Measurements from ENCODE around the gene SPANXN4.

DNA sequence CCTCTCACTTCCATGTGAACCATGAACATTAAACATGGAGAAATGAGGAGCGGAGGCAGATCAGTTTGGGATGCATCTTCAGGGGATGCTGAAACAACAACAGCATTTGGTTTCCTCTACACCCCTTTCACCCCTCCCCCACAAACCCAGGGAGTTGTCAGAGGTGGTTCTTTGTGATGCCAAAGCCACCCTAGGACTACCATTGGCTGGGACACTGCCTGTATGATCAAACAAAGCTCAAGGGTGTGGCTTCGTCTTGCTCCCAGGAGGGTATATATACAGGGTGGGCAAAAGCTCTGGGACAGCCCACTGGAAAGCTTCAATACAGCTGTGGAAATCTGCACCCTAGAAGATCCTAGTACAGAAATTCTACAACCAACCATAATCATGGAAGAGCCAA, at the start of gene SPANXN4:
- TF ChIP-seq, protein P1, sequence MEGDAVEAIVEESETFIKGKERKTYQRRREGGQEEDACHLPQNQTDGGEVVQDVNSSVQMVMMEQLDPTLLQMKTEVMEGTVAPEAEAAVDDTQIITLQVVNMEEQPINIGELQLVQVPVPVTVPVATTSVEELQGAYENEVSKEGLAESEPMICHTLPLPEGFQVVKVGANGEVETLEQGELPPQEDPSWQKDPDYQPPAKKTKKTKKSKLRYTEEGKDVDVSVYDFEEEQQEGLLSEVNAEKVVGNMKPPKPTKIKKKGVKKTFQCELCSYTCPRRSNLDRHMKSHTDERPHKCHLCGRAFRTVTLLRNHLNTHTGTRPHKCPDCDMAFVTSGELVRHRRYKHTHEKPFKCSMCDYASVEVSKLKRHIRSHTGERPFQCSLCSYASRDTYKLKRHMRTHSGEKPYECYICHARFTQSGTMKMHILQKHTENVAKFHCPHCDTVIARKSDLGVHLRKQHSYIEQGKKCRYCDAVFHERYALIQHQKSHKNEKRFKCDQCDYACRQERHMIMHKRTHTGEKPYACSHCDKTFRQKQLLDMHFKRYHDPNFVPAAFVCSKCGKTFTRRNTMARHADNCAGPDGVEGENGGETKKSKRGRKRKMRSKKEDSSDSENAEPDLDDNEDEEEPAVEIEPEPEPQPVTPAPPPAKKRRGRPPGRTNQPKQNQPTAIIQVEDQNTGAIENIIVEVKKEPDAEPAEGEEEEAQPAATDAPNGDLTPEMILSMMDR (conservative IDR thresholded peaks at IDR 0.05), result no peak
- TF ChIP-seq ZFX (IDR thresholded peaks at IDR 0.05), result no peak
